DMS53 treated with DMSO at 0.1 percent for 48 hours (cell line): ENCODE measurements around the gene JOSD2.

Source experiments
- DNase-seq: peaks from one replicate; lab custom pipeline; 2025; ENCODE audit not compliant: unreplicated experiment; lab: John Stamatoyannopoulos, UW

JOSD2 gene, protein sequence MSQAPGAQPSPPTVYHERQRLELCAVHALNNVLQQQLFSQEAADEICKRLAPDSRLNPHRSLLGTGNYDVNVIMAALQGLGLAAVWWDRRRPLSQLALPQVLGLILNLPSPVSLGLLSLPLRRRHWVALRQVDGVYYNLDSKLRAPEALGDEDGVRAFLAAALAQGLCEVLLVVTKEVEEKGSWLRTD

DNA sequence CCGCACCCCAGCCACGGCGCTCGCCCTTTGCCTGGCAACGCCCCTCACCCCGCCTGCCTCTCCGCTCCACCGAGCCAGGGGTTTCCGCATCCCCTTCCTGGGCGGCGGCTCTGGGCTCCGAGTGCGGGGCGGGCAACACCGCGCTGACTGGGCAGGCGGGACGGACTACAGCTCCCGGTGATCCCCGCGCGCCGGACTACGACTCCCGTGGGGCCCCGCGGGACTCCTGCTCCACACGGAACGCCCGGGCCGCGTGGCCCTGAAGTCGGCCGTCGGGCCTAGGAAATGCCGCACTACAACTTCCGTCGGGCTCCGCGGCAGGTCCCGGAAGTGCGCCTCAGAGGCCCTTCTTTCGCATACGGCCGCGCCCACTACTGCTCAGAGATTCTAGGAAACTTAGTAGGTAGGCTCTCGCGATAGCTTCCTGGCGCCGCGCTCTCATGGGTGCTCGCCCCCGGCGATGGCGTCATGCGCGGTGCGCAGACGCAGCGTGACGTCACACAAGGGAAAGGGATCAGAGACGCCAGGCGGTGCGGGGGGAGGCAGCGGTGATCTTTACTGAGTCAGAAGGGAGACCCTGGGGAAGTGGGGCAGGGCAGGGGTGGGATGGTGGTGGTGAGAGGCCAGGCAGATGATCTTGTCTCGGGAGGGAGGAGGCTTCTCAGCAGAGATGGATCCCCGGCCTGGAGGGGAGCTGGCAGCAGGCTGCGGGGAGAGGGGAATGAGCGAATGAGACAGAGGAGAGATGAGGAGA, at the start of gene JOSD2:
JOSD2 (minus strand) TSS at position 123 of the 754 bp plus-strand sequence. CDS start 760 bp downstream, outside the sequence.
- peak; percentile 80 for DNase-seq

DNA sequence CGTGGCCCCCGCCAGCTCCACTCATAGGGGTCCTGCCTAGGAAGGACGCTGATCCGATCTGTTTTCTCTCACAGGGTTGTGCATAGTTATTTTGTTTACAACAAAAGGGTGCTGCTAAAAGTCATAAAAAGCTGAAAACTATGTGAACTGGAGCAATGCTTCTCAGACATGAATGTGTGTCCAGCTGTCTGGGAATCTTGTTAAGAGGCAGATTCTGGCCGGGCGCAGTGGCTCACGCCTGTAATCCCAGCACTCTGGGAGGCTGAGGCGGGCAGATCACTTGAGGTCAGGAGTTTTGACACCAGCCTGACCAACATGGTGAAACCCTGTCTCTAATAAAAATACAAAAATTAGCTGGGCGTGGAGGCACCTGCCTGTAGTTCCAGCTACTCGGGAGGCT, 48.6 kb upstream of the JOSD2 start:
- no peak for DNase-seq

DNA sequence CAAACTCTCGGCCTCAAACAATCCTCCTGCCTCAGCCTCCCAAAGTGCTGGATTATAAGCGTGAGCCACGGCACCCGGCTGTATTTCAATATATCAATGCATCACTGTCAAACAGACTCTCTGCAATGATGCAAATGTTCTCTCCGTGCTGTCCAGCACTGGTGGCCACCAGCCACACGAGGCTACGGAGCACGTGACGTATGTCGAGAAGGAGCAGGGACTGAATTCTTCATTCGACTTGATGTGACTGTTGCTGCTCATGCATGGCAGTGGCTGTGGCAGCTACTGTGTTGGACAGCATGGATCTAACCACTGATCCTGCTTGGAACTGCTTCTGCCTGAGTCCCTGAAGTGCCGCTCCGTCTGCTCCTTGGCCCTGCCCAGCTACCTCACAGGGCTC, 47.5 kb upstream of the JOSD2 start:
- DNase-seq, result no peak

GRCh38 chr19:50558039-50558438, 47.0 kb upstream of the JOSD2 start:
- no peak for DNase-seq

GRCh38 chr19:50557009-50557613, 46.1 kb upstream of the JOSD2 start:
- no peak for DNase-seq

DNA sequence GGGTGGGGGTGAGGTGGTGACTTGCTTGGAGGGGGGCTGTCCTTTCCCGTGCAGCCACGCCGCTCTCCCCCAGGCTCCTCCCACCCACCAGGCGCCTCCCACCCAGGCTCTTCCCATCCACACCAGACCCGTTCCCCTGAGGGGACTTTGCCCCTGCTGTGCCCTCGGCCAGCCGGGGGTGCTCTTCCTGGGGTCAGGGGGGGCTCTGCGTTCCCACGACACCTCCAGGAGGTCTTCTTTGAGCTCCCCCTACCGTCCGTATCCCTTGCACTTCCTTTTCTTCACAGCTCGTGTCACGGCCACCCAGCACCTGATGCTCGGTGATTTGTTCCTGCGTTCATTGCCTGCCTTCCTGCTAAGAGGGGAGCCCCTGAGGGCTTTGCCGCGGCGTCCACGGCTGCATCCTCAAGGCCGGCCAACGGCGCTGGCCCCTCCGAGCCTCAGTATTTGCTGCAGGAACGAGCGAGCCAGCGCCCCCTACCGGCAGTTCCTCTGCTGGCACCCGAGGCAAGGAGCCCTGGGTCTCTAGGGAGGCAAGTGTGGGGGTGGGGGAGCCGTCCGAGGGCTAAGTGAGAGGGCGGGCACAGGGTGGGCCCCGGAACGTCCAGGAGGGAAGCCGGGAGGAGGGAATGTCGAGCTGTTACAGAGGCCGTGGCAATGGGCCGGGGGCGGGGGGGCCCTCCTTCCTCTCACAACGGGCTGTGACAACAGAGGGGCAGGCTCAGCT, 45.5 kb upstream of the JOSD2 start:
- DNase-seq, result no peak

GRCh38 chr19:50555450-50556281, 44.7 kb upstream of the JOSD2 start:
- no peak for DNase-seq

DNA sequence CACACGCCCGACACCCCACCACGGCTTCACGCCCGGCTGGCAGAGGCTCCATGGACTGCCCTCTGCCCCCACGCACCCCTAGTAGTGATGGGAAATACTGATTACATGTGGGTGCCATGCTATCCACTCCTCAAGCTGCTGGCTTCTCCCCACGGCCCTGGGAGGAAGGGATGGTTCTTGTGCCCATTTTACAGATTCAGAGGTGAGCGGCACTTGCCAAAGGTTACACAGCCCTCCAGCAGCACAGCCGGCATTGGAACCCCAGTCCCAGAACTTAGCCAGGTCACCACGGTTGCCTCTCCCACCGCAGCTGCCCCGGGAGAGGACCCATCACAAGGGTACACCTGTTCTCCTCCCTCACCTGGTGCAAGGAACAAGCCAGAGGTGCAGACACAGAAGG, 44.0 kb upstream of the JOSD2 start:
- no peak for DNase-seq

- no peak for DNase-seq
Measured at GRCh38 chr19:50554212-50554611, 43.2 kb upstream of the JOSD2 start.

- DNase-seq, result no peak
Measured at GRCh38 chr19:50553134-50553703, 42.2 kb upstream of the JOSD2 start.

- DNase-seq, result no peak
Measured at GRCh38 chr19:50552540-50552939, 41.5 kb upstream of the JOSD2 start.

DNA sequence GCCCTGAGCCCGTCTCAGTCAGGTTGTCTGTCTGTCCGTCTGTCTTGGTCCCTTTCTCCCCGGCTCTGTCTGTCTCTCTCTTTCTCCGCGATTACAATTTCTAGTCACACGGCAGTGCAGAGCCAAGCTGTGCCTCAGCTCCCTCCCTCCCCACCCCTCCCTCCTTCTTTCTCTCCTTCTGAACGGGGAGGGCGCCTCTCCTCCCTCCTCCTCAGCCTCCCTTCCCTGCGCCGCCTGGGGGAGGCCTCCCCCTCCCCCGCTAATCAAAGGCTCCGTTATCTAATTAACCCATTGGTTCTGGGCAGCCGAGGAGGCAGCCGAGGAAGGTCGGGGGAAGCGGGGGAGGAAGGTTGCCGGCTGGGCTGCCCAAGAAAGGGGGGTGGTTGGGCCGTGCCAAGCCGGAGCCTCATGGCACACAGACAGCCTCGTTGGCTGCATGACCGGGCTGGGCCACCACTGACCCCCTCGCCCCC, 40.8 kb upstream of the JOSD2 start:
- DNase-seq, result no peak

- DNase-seq, result no peak
Measured at GRCh38 chr19:50551034-50551714, 40.2 kb upstream of the JOSD2 start.

DNA sequence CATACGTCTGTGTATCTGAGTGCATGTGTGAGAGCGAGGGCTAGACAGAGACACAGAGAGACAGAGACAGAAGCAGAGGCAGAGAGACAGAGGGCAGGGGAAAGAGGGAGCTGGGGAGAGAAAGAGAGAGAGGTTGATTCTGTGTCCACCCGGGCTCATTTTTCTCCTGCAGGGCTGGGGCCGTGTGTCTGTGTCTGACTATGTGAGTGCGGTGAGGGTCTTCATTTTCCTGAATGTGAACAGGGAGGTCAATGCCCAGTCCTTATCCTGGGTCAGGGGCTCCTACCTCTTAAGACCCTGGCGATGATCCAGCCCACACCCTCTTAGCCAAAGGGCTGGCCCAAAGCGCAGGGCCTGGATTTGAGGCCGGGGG, 39.6 kb upstream of the JOSD2 start:
- DNase-seq, result no peak

GRCh38 chr19:50549927-50550593, 39.1 kb upstream of the JOSD2 start:
- no peak for DNase-seq

GRCh38 chr19:50549059-50549926, 38.3 kb upstream of the JOSD2 start:
- DNase-seq, result no peak

DNA sequence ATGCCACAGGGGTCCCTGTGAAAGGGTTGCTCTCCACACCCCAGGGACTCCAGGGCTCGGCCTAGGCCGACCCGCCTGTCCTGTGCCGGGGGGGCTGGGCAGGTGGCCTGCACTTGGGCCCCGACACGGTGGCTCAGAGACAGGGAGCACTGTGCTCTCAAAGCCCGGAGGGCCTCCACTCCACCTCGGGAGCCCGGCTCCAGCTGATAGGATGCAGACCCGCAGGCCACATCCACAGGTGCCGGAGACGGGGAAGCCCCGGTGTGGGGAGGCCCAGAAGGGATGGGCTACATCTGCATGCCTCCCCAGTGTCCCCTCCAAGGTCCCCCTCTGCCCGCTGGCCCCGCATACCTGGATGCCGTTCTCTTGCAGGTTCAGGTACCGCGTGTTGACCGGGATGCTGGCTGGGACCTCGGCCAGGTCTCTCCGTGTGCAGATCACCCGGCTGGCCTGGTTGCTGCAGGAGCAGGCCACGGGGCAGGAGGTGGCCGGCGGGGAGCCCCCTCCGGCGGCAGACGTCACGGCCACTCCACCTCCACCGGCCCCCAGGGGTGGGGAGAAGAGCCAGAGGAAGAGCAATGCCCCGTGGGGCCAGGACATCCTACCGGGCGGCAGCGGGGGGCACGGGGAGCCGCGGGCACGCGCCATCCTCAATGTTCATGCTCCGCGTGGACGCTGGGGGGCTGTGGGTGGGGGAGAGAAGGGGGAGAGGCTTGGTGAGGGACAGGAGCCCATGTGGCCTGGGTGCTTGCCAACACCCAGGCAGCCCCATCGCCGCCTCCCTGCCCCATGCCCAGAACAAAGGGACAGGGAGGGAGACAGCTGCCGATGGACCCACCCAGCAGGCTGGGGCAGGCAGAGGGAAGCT, 37.4 kb upstream of the JOSD2 start:
- no peak for DNase-seq
